Keratinocyte (primary cell): Measurements from ENCODE around the gene PGPEP1. TPM values are rescaled to one million over a fixed set of nuclear protein-coding genes. Genes with fewer than 3 reads are reported as not detected.

ENCODE experiments used
- DNase-seq: peaks from one replicate; pipeline ENCODE4 v3.0.0-alpha.2; 2011; ENCODE audit warnings: low read depth, missing footprints, low spot score
- FAIRE-seq: peaks from 2 replicates; lab custom pipeline; 2011; peaks lifted over from hg19 to GRCh38; lab: Jason Lieb, UNC
- H2AFZ ChIP-seq: 2 replicates; pipeline ENCODE4 v1.6.0; 2012; ENCODE audit warnings: low read length, control low read depth, inconsistent platforms; ENCODE audit not compliant: control insufficient read depth
- H3K27ac ChIP-seq: 2 replicates; pipeline ENCODE4 v1.5.1; 2011; ENCODE audit warnings: low read length; ENCODE audit not compliant: control insufficient read depth, insufficient read depth
- H3K27me3 ChIP-seq: 3 replicates; pipeline ENCODE4 v1.6.0; 2011; ENCODE audit warnings: low read length; ENCODE audit not compliant: control insufficient read depth, insufficient read depth; ENCODE audit errors: extremely low read depth
- H3K36me3 ChIP-seq, 2 experiments: 2 replicates in 1 of 2; 3 replicates in 1 of 2; pipeline ENCODE4 v1.5.1; 2011; ENCODE audit warnings: low read length in 2 of 2, mild to moderate bottlenecking in 1 of 2; ENCODE audit not compliant: control insufficient read depth in 2 of 2, insufficient read depth in 2 of 2; ENCODE audit errors: extremely low read depth in 1 of 2
- H3K4me1 ChIP-seq: 3 replicates; pipeline ENCODE4 v1.5.1; 2011; ENCODE audit warnings: low read length; ENCODE audit not compliant: control insufficient read depth, insufficient read depth; ENCODE audit errors: extremely low read depth
- H3K4me2 ChIP-seq: 3 replicates; pipeline ENCODE4 v1.6.0; 2011; ENCODE audit warnings: low read depth, low read length; ENCODE audit not compliant: control insufficient read depth, insufficient read depth; ENCODE audit errors: extremely low read depth
- H3K4me3 ChIP-seq, 3 experiments: fragments of 200-600 bp in 1 of 3; sonication (generic) in 1 of 3; 2 replicates in 2 of 3; 3 replicates in 1 of 3; pipeline ENCODE4 v1.5.1; 2011 to 2016; ENCODE audit warnings: low read length in 3 of 3, mild to moderate bottlenecking in 3 of 3, control low read depth in 2 of 3, inconsistent platforms in 1 of 3, low read depth in 1 of 3, mixed read lengths in 1 of 3, mixed run types in 1 of 3, moderate library complexity in 1 of 3; ENCODE audit not compliant: control insufficient read depth in 2 of 3, insufficient read depth in 2 of 3; ENCODE audit errors: extremely low read depth in 1 of 3
- H3K79me2 ChIP-seq: 2 replicates; pipeline ENCODE4 v1.6.0; 2012; ENCODE audit warnings: low read length; ENCODE audit not compliant: control insufficient read depth, insufficient read depth
- H3K9ac ChIP-seq: 3 replicates; pipeline ENCODE4 v1.6.0; 2011; ENCODE audit warnings: low read length; ENCODE audit not compliant: control insufficient read depth, insufficient read depth; ENCODE audit errors: extremely low read depth
- H3K9me1 ChIP-seq: 3 replicates; pipeline ENCODE4 v1.6.0; 2011; ENCODE audit warnings: low read length; ENCODE audit not compliant: control insufficient read depth, insufficient read depth; ENCODE audit errors: extremely low read depth
- H3K9me3 ChIP-seq: 2 replicates; pipeline ENCODE4 v1.5.1; 2012; ENCODE audit warnings: low read depth, low read length; ENCODE audit not compliant: control insufficient read depth
- H4K20me1 ChIP-seq: 3 replicates; pipeline ENCODE4 v1.6.0; 2011; ENCODE audit warnings: low read length; ENCODE audit not compliant: control insufficient read depth, insufficient read depth; ENCODE audit errors: extremely low read depth
- EZH2 ChIP-seq: IDR thresholded peaks from one replicate; pipeline ENCODE4 v1.6.1; 2012; ENCODE audit warnings: inconsistent platforms, mild to moderate bottlenecking, low read length, moderate library complexity
- dilution Hi-C: fragments of 300-500 bp; cut with MboI; formaldehyde crosslinking; loops from one replicate; pipeline ENCODE4 v1.7.0; 2020; ENCODE audit warnings: low sequenced_read_pairs; ENCODE audit not compliant: extremely low pct_ligation_motif_present
- polyA plus RNA-seq, 5 experiments: library from polyadenylated mRNA; depleted of rRNA in 3 of 5; stranded (reverse) in 3 of 5; stranded (forward) in 1 of 5; unstranded in 1 of 5; fragments of >200 nt; gene quantifications; 1 replicate in 1 of 5; 2 replicates in 3 of 5; 3 replicates in 1 of 5; pipeline versions ENCODE4 v1.2.1 to v1.2.3, GENCODE V29; 2011 to 2012; ENCODE audit warnings: missing spikeins in 2 of 5, low read depth in 1 of 5, low replicate concordance in 1 of 5
- TF ChIP-seq, protein P1 (sequence below), 3 experiments: IDR thresholded peaks in 1 of 3; conservative IDR thresholded peaks in 1 of 3; optimal IDR thresholded peaks in 1 of 3; 2 replicates in 2 of 3; 3 replicates in 1 of 3; pipeline versions ENCODE3 to v1.5.1; 2011; ENCODE audit warnings: low read length in 3 of 3, mild to moderate bottlenecking in 3 of 3, moderate library complexity in 2 of 3, control low read depth in 1 of 3, inconsistent platforms in 1 of 3; ENCODE audit not compliant: insufficient read depth in 2 of 3; ENCODE audit errors: extremely low read depth in 1 of 3

PGPEP1 gene
- polyA plus RNA-seq, 1 donor (not counting 4 experiments of a cell fraction or from before 2014, with no cell fraction given), result 5.6 TPM

DNA sequence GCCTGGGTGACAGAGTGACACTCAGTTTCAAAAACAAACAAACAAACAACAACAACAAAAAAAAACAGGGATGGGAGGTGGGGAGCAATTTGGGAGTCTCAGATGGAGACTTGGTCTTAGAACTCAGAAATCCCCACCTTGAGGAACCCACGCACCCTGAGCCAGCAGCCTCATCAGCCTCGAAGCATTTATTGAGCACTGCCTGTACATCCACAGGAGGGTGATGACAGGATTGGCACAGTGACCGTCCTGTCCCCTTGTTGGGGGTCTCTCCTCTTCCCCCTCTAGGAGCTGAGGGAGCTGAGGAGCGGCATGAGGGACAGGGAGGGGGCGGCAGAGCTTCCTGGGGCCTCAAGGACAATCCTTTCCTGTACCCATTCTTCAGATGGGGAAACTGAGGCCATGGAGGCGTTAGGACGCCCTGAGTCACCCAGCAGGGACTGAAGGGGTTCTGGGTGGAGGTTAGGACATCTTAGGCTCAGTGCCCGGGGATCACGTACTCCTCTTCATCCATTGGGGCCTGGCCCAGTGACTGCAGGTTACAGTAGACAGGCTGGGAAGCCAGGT, 51.2 kb downstream of the PGPEP1 start:
- dilution Hi-C loops, result no loop called here
- TF ChIP-seq, protein P1, sequence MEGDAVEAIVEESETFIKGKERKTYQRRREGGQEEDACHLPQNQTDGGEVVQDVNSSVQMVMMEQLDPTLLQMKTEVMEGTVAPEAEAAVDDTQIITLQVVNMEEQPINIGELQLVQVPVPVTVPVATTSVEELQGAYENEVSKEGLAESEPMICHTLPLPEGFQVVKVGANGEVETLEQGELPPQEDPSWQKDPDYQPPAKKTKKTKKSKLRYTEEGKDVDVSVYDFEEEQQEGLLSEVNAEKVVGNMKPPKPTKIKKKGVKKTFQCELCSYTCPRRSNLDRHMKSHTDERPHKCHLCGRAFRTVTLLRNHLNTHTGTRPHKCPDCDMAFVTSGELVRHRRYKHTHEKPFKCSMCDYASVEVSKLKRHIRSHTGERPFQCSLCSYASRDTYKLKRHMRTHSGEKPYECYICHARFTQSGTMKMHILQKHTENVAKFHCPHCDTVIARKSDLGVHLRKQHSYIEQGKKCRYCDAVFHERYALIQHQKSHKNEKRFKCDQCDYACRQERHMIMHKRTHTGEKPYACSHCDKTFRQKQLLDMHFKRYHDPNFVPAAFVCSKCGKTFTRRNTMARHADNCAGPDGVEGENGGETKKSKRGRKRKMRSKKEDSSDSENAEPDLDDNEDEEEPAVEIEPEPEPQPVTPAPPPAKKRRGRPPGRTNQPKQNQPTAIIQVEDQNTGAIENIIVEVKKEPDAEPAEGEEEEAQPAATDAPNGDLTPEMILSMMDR (optimal IDR thresholded peaks at IDR 0.05 in 1 of 3, IDR thresholded peaks at IDR 0.05 in 1 of 3, conservative IDR thresholded peaks at IDR 0.05 in 1 of 3; ENCODE audit: extremely low read depth in 1 of 3, insufficient read depth in 2 of 3, low read length in 3 of 3), result no peak
- TF ChIP-seq EZH2, result no peak
- Histone ChIP-seq H4K20me1 (no peaks in the 10 kb centered on the region), H3K4me3 (no peak overlapping the region), H3K27ac (no peak overlapping the region), H3K4me1 (peaks cover 8% of the 10 kb centered on the region), H3K36me3 (no peaks in the 10 kb centered on the region), H3K9ac (no peak overlapping the region), H3K4me2 (no peak overlapping the region), H3K27me3 (peaks cover 21% of the 10 kb centered on the region), H2AFZ (no peak overlapping the region), H3K79me2 (no peaks in the 10 kb centered on the region), H3K9me3 (no peaks in the 10 kb centered on the region), H3K9me1 (no peaks in the 10 kb centered on the region)
- no peak for FAIRE-seq
- DNase-seq, result no peak

DNA sequence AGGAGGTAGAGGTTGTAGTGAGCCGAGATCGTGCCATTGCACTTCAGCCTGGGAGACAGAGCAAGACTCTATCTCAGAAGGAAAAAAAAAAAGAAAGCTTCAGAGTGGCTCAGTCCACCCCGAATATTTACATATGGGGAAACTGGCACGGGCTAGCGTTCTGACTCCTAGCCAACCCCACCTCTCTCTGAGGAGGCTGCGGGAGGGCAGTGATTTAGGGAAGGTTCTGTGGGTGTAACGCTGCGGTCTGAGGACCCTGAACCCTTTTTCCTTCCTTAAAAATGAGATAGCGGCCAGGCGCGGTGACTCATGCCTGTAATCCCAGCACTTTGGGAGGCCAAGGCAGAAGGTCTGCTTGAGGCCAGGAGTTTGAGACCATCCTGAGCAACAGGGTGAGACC, 52.0 kb downstream of the PGPEP1 start:
- Histone ChIP-seq H4K20me1 (no peaks in the 10 kb centered on the region), H3K4me1 (no peaks in the 10 kb centered on the region), H3K9me3 (no peaks in the 10 kb centered on the region), H2AFZ (no peak overlapping the region), H3K27ac (no peak overlapping the region), H3K4me2 (no peak overlapping the region), H3K4me3 (no peak overlapping the region), H3K9me1 (no peaks in the 10 kb centered on the region), H3K27me3 (peaks cover 24% of the 10 kb centered on the region), H3K79me2 (no peaks in the 10 kb centered on the region), H3K9ac (no peak overlapping the region), H3K36me3 (no peaks in the 10 kb centered on the region)
- FAIRE-seq (no peak), DNase-seq (no peak)
- TF ChIP-seq, protein P1 (optimal IDR thresholded peaks at IDR 0.05 in 1 of 3, IDR thresholded peaks at IDR 0.05 in 1 of 3, conservative IDR thresholded peaks at IDR 0.05 in 1 of 3; ENCODE audit: extremely low read depth in 1 of 3, insufficient read depth in 2 of 3, low read length in 3 of 3), result no peak
- TF ChIP-seq EZH2, result no peak
- dilution Hi-C loops, result no loop called here
